ENCODE data around the gene PRKD2. TPM values are rescaled to one million over a fixed set of nuclear protein-coding genes. Genes with fewer than 3 reads are reported as not detected.

The PRKD2 gene
- polyA plus RNA-seq, 1 donor = 44.5 TPM

- peaks cover 14% of the 10 kb centered on the region for H3K4me1 ChIP-seq (ENCODE audit: control insufficient read depth, insufficient read depth, low read length)
- H3K27ac ChIP-seq (ENCODE audit: low read length) = peak within 1 kb of the TSS; percentile 79
- peak; percentile 100 for DNase-seq
- WGBS (ENCODE audit: insufficient coverage, low lambda C conversion rate) = no CpG with 5 or more reads among the region's 61 CpGs
- H3K4me3 ChIP-seq (ENCODE audit: low read length) = peak within 1 kb of the TSS; percentile 57
- H3K36me3 ChIP-seq (ENCODE audit: control insufficient read depth, insufficient read depth, low read length) = no peaks in the 10 kb centered on the region
- H3K9me3 ChIP-seq (ENCODE audit: control insufficient read depth, low read depth, low read length) = peaks cover 4% of the 10 kb centered on the region
- peaks cover 32% of the 10 kb centered on the region for H3K27me3 ChIP-seq (ENCODE audit: control insufficient read depth, insufficient read depth, low read length)
Observed at GRCh38 chr19:46661020-46661731, 55.7 kb downstream of the PRKD2 start, which contains the start of gene DACT3. Gene DACT3 (minus strand): TSS chr19:46661182. CDS start chr19:46661064, 118 bp downstream.

- Histone ChIP-seq H3K27me3 (ENCODE audit: control insufficient read depth, insufficient read depth, low read length) (peaks cover 32% of the 10 kb centered on the region), H3K4me3 (ENCODE audit: low read length) (peak overlapping the region; percentile 57), H3K4me1 (ENCODE audit: control insufficient read depth, insufficient read depth, low read length) (peaks cover 14% of the 10 kb centered on the region), H3K36me3 (ENCODE audit: control insufficient read depth, insufficient read depth, low read length) (no peaks in the 10 kb centered on the region), H3K27ac (ENCODE audit: low read length) (peak overlapping the region; percentile 79), H3K9me3 (ENCODE audit: control insufficient read depth, low read depth, low read length) (peaks cover 4% of the 10 kb centered on the region)
- WGBS (ENCODE audit: insufficient coverage, low lambda C conversion rate) = no CpG with 5 or more reads among the region's 40 CpGs
- no peak for DNase-seq
Observed at GRCh38 chr19:46660551-46661019, 56.3 kb downstream of the PRKD2 start.

GRCh38 chr19:46660008-46660517 is 56.9 kb downstream of the PRKD2 start:
- no CpG with 5 or more reads among the region's 14 CpGs for WGBS (ENCODE audit: insufficient coverage, low lambda C conversion rate)
- peaks cover 14% of the 10 kb centered on the region for H3K4me1 ChIP-seq (ENCODE audit: control insufficient read depth, insufficient read depth, low read length)

GRCh38 chr19:46659151-46660007 is 57.5 kb downstream of the PRKD2 start:
- no CpG with 5 or more reads among the region's 28 CpGs for WGBS (ENCODE audit: insufficient coverage, low lambda C conversion rate)
- H3K4me1 ChIP-seq (ENCODE audit: control insufficient read depth, insufficient read depth, low read length) = peaks cover 14% of the 10 kb centered on the region
- DNase-seq = peak in 1 of 2 donors; percentile 46

More at GRCh38 chr19:46660008-46660517, 56.9 kb downstream of the PRKD2 start:
- peaks cover 33% of the 10 kb centered on the region for H3K27me3 ChIP-seq (ENCODE audit: control insufficient read depth, insufficient read depth, low read length)
- no peaks in the 10 kb centered on the region for H3K36me3 ChIP-seq (ENCODE audit: control insufficient read depth, insufficient read depth, low read length)
- peak in 1 of 2 donors; percentile 41 for DNase-seq
- peak overlapping the region; percentile 57 for H3K4me3 ChIP-seq (ENCODE audit: low read length)
- peaks cover 4% of the 10 kb centered on the region for H3K9me3 ChIP-seq (ENCODE audit: control insufficient read depth, low read depth, low read length)
- peak overlapping the region; percentile 79 for H3K27ac ChIP-seq (ENCODE audit: low read length)

GRCh38 chr19:46656541-46656940 is 60.4 kb downstream of the PRKD2 start:
- H3K27ac ChIP-seq (ENCODE audit: low read length) = no peak overlapping the region
- peaks cover 10% of the 10 kb centered on the region for H3K4me1 ChIP-seq (ENCODE audit: control insufficient read depth, insufficient read depth, low read length)
- H3K9me3 ChIP-seq (ENCODE audit: control insufficient read depth, low read depth, low read length) = peaks cover 4% of the 10 kb centered on the region
- peaks cover 56% of the 10 kb centered on the region for H3K27me3 ChIP-seq (ENCODE audit: control insufficient read depth, insufficient read depth, low read length)
- WGBS (ENCODE audit: insufficient coverage, low lambda C conversion rate) = 100% methylated on average over 1 of the region's 5 CpGs
- no peak overlapping the region for H3K4me3 ChIP-seq (ENCODE audit: low read length)
- H3K36me3 ChIP-seq (ENCODE audit: control insufficient read depth, insufficient read depth, low read length) = peaks cover 4% of the 10 kb centered on the region
- no peak for DNase-seq

More at GRCh38 chr19:46659151-46660007, 57.5 kb downstream of the PRKD2 start:
- Histone ChIP-seq H3K27ac (ENCODE audit: low read length) (peak overlapping the region; percentile 79), H3K36me3 (ENCODE audit: control insufficient read depth, insufficient read depth, low read length) (no peaks in the 10 kb centered on the region), H3K27me3 (ENCODE audit: control insufficient read depth, insufficient read depth, low read length) (peaks cover 40% of the 10 kb centered on the region), H3K4me3 (ENCODE audit: low read length) (peak overlapping the region; percentile 57), H3K9me3 (ENCODE audit: control insufficient read depth, low read depth, low read length) (peaks cover 4% of the 10 kb centered on the region)

GRCh38 chr19:46654621-46655152 is 62.2 kb downstream of the PRKD2 start:
- Histone ChIP-seq H3K27ac (ENCODE audit: low read length) (peak overlapping the region; percentile 63), H3K9me3 (ENCODE audit: control insufficient read depth, low read depth, low read length) (no peaks in the 10 kb centered on the region), H3K4me1 (ENCODE audit: control insufficient read depth, insufficient read depth, low read length) (no peaks in the 10 kb centered on the region), H3K4me3 (ENCODE audit: low read length) (no peak overlapping the region), H3K27me3 (ENCODE audit: control insufficient read depth, insufficient read depth, low read length) (peaks cover 59% of the 10 kb centered on the region), H3K36me3 (ENCODE audit: control insufficient read depth, insufficient read depth, low read length) (peaks cover 4% of the 10 kb centered on the region)
- DNase-seq = peak in 1 of 2 donors; percentile 48
- 0% methylated on average over 1 of the region's 16 CpGs for WGBS (ENCODE audit: insufficient coverage, low lambda C conversion rate)

GRCh38 chr19:46650445-46650844 is 66.5 kb downstream of the PRKD2 start:
- Histone ChIP-seq H3K27ac (ENCODE audit: low read length) (no peak overlapping the region), H3K27me3 (ENCODE audit: control insufficient read depth, insufficient read depth, low read length) (peaks cover 56% of the 10 kb centered on the region), H3K4me1 (ENCODE audit: control insufficient read depth, insufficient read depth, low read length) (no peaks in the 10 kb centered on the region), H3K4me3 (ENCODE audit: low read length) (no peak overlapping the region), H3K9me3 (ENCODE audit: control insufficient read depth, low read depth, low read length) (peaks cover 5% of the 10 kb centered on the region), H3K36me3 (ENCODE audit: control insufficient read depth, insufficient read depth, low read length) (peaks cover 4% of the 10 kb centered on the region)
- no peak for DNase-seq
- no CpG with 5 or more reads among the region's 7 CpGs for WGBS (ENCODE audit: insufficient coverage, low lambda C conversion rate)

GRCh38 chr19:46648961-46649960 is 67.7 kb downstream of the PRKD2 start:
- Histone ChIP-seq H3K36me3 (ENCODE audit: control insufficient read depth, insufficient read depth, low read length) (peaks cover 4% of the 10 kb centered on the region), H3K4me1 (ENCODE audit: control insufficient read depth, insufficient read depth, low read length) (peaks cover 1% of the 10 kb centered on the region), H3K9me3 (ENCODE audit: control insufficient read depth, low read depth, low read length) (peaks cover 5% of the 10 kb centered on the region), H3K27ac (ENCODE audit: low read length) (no peak overlapping the region), H3K27me3 (ENCODE audit: control insufficient read depth, insufficient read depth, low read length) (peaks cover 48% of the 10 kb centered on the region), H3K4me3 (ENCODE audit: low read length) (no peak overlapping the region)
- no peak for DNase-seq
- no CpG with 5 or more reads among the region's 144 CpGs for WGBS (ENCODE audit: insufficient coverage, low lambda C conversion rate)
